ENCODE results near the gene TEX9. TPM values are rescaled to one million over a fixed set of nuclear protein-coding genes. Genes with fewer than 3 reads are reported as not detected.

TEX9 gene
- total and polyA plus RNA-seq, 10 donors: 2.4 to 21.4 (median 5.8) TPM

DNA sequence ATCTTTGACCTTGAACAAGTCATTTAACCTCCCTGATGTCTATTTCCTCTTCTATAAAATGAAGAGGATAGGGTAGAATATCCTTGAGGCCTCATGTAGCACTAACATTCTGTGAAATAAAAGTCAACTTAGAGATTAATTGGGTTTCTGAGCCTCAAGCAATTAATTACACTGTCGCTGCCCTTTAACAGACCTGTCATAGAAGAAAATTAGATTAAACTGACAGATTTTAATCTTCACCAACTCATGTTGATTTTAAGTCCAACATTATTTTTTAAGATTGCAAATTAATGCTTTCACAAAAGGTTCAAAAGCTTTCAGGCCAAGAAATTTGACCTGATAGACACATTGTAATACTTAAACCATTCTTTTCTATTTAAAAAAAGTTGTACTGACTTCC, 107.8 kb downstream of the TEX9 start:
- H3K4me3 ChIP-seq: no peak overlapping the region
- H3K36me3 ChIP-seq: no peaks in the 10 kb centered on the region
- H3K9me3 ChIP-seq: no peaks in the 10 kb centered on the region
- no peak overlapping the region for H3K27ac ChIP-seq
- H3K27me3 ChIP-seq (replicated peaks in 1 of 7): no peaks in the 10 kb centered on the region
- no peak for DNase-seq
- TF ChIP-seq POLR2AphosphoS5 (IDR thresholded peaks at IDR 0.05) (no peak), POLR2A (IDR thresholded peaks at IDR 0.05) (no peak)
- TF ChIP-seq, protein P1, sequence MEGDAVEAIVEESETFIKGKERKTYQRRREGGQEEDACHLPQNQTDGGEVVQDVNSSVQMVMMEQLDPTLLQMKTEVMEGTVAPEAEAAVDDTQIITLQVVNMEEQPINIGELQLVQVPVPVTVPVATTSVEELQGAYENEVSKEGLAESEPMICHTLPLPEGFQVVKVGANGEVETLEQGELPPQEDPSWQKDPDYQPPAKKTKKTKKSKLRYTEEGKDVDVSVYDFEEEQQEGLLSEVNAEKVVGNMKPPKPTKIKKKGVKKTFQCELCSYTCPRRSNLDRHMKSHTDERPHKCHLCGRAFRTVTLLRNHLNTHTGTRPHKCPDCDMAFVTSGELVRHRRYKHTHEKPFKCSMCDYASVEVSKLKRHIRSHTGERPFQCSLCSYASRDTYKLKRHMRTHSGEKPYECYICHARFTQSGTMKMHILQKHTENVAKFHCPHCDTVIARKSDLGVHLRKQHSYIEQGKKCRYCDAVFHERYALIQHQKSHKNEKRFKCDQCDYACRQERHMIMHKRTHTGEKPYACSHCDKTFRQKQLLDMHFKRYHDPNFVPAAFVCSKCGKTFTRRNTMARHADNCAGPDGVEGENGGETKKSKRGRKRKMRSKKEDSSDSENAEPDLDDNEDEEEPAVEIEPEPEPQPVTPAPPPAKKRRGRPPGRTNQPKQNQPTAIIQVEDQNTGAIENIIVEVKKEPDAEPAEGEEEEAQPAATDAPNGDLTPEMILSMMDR (IDR thresholded peaks at IDR 0.05 in 8 of 11, conservative IDR thresholded peaks at IDR 0.05 in 3 of 11): no peak
- peaks cover 0 to 16% (median 11%) of the 10 kb centered on the region in 6 donors for H3K4me1 ChIP-seq
- 81 to 93% (median 88%) methylated on average over 1 of the region's 1 CpG for WGBS, 5 donors
- intact Hi-C loops (cut with DNase I; ENCODE audit: low total_unique reads): no loop called here

DNA sequence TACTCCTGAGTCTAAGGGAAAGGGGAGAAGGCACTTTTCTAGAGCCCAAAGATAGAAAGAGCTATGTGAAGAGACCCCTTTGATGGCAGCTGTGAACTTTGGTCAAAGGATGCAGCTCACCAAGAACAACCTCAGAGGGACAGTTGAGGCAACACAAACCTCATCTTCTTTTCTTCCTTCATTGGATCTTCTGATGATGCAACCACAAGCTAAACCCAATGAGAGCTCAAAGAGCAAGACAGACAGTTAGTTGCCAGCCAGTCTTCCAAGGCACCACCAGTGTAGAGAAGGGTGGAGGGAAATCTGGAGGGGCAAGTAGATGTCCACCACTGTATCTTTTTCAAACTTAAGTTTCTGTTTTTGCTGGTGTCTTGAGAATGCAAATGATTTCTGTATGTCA, 110.1 kb downstream of the TEX9 start:
- Histone ChIP-seq H3K27ac (no peak overlapping the region), H3K9me3 (peaks cover 0 to 3% (median 0%) of the 10 kb centered on the region in 8 donors), H3K36me3 (no peaks in the 10 kb centered on the region), H3K27me3 (replicated peaks in 1 of 7) (no peaks in the 10 kb centered on the region), H3K4me1 (no peaks in the 10 kb centered on the region), H3K4me3 (no peak overlapping the region)
- intact Hi-C loops (cut with DNase I; ENCODE audit: low total_unique reads): no loop called here
- TF ChIP-seq POLR2AphosphoS5 (IDR thresholded peaks at IDR 0.05) (no peak), POLR2A (IDR thresholded peaks at IDR 0.05) (no peak)
- TF ChIP-seq, protein P1 (IDR thresholded peaks at IDR 0.05 in 8 of 11, conservative IDR thresholded peaks at IDR 0.05 in 3 of 11): no peak
- DNase-seq: no peak

Other genes starting within 250 kb of the TEX9 start
- gene RFX7, start 121.5 kb upstream of the TEX9 start, total RNA-seq: 10 to 100 TPM; 19.0 to 30.2 (median 24.8) TPM
- gene RFX7, start 121.5 kb upstream of the TEX9 start, polyA plus RNA-seq: 1 to 10 TPM; 2.7 to 3.7 (median 3.5) TPM
- 1 to 10 TPM in 3 of 7 donors, under 1 TPM in 3, not detected in 1; 0.56 to 2.0 (median 1.1) TPM for gene MNS1, start 99.7 kb downstream of the TEX9 start, total RNA-seq
- gene MNS1, start 99.7 kb downstream of the TEX9 start, polyA plus RNA-seq: 1 to 10 TPM in 1 of 3 donors, under 1 TPM in 2; 0.57 to 1.3 (median 0.68) TPM